HG02759 (cell line): ENCODE results near the gene CTTNBP2.

Experiments used
- ATAC-seq: cut with Tn5 transposase; IDR thresholded peaks from one replicate; pipeline ENCODE4 v1.9.1; 2021; ENCODE audit warnings: mild to moderate bottlenecking, moderate library complexity; ENCODE audit not compliant: unreplicated experiment

The CTTNBP2 gene

DNA sequence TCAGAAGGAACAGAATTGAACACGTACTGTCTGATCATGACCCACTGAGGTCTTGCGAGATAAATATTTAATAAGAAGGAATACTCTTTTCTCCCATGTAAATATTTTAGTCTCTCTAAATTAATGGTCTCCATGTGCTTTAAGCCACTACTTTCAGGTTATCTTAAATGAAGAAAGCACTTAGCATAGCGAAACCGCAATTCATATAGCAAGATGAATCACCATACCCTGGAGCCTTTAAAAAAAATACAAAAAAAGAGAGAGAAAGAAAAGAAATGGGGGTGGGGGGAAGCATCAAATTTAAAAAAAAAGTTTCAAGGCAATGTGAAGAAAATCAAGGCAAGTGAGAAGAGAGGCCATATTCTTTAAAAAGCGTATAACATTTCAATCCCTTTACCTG, 82.5 kb downstream of the CTTNBP2 start:
- ATAC-seq, result no peak

DNA sequence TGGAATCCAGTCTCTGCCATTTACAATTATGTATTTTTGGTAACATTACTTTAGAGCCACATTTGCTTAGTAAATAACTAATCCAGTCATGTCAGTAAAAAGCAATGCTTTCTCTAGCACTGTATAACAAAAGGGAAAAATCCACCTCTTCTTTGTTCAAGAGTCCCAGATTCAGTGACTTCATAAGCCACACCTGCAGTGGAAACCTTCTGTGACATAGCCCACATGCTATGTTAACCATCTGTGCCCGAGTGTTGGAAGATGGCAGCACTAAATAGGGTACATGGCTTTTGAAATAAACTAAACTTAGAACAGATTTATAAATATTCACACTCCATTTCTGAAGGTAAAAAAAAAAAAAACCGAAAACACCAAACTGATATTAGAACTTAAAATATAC, 83.0 kb downstream of the CTTNBP2 start:
- ATAC-seq, result no peak

DNA sequence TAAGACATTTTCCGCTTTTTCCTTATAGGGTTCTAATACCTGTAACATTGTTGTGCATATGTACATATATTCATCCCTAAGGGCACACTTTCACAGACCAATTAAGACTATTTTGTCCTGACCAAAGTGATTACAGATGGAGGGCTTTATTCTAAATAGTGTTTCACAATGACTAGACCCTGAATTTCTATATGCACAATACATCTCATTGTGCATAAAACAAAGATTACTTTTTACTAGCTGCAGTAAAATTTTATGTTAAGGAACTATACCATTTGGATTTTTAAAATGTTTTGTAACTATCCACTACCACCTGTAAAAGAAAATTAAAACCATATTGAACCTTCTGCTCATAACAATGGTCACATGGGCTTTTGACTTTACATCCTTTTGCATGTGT, 87.8 kb downstream of the CTTNBP2 start:
- ATAC-seq, result no peak

DNA sequence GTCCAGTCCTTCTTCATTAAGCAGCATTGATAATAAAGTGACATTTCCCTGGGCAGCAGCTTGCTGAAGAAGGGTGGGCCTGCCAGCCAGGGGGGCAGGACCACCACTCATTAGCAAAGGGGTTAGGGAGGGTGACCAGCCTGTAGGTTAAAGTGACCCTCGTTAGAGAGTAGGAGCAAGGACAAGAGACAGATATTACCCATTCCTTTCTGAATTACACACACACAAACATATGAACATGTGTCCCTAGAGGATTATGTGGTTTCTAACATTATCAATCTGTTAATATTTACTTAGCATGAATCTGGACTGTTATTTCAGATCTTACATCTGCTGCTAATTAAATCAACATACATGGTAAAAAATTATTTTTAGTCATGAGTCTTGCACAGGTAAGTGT, 88.9 kb downstream of the CTTNBP2 start:
- peak; percentile 53 for ATAC-seq

DNA sequence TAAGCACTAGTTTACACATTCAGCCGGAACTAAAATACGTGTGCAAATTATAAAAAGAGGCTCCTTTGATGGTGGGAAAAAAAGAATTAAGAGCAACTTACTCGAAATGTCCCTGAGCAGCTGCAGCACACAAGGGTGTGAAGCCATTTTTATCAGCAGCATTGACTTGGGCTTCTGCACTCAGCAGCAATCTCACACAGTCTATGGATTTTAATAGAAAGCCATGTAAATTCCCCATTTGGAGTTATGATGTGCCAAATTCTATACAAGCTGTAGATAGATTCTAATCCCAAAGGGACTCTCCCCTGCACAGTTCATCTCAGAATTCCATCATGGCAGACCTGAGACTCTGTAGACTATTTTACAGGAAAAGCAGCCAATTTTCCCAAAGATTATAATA, 90.5 kb downstream of the CTTNBP2 start:
- ATAC-seq, result no peak

DNA sequence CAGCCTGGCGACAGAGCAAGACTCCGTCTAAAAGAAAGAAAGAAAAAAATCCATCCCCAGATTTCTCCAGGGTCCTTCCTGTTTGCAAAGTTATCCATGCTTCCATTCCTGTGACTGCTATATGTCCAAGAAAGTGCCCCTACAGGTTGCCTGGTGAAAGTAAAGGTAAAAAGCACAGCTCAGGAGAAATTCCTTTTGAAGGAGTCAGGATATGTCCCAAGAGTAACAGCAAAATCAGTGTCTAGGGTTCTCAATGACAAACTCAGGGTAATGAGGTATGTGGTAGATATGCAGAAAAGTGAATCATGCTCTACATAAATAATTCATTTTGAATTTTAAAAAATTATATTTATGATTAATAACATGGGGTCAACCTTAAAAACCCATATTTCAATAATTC, 91.5 kb downstream of the CTTNBP2 start:
- ATAC-seq, result no peak

DNA sequence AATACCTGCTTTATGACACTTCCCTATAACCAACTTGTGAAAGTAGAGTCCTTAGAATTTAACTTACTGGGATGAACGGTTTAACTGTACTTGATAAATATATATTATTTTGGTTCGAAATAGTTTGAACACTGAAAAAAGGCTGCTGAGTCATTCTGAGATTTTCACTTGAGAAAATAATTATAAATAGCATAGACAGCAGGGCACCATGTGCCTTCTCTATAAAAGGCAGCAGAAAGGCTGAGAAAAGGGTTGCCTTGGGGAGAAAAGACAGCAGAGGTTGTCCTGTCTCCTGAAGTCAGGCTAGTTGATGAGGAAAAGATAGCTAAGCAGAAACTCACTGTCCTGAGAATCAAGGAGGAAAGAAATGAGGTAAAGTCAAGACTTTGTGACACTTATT, 92.4 kb downstream of the CTTNBP2 start:
- peak; percentile 76 for ATAC-seq

DNA sequence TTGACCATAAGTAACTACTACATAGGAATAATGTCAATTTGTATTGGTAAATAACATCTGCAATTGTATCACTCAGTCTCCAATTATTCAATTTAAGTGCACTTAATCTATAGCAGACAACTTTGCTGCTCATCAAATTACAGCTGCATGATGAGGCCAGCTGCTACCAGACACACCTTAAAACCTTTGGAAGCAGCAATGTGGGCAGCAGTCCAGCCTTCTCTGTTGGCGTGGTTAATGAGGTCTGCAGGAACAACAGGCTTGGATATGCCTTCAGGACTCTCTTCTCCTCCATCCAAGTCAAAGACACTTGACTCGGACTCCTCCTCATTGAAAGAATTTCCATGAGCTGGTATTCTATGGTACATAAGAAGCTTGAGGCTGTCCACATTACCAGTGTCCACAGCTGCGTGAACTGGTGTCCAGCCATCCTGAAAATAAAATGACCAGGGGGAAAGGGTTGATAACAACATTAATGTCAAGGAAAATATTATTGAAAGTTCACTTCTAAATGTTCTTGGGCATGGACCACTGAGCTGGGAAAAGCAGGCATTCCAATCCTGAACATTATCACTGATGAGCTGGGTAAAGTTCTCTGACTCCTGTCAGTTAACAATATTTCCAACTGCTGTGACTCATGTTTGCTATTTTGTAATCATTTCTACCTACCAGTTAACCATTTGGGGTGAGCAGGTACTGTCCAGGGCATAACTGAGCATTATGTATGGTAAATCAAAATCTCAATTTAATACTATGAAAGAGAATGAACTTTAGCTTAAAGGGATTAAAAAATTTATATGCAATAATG, 95.7 kb downstream of the CTTNBP2 start:
- no peak for ATAC-seq

DNA sequence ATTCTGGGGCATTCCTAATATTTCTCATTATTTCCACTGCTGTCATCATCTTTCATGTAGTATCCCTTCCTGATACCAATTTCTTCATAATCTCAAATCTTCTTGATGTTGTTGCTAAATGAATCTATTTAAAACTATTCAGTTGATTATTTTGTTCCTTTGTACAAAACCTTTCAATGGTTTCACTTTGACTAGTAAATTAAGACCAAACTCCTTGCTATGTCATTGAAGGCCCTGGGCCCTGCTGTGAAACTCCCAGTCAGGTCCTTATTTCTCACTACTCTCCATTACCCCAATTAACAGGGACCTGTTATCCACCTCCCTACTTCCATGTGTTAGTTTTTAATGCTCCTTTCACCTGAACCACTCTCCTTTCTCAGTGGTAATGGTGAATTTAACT, 97.0 kb downstream of the CTTNBP2 start:
- peak; percentile 39 for ATAC-seq

DNA sequence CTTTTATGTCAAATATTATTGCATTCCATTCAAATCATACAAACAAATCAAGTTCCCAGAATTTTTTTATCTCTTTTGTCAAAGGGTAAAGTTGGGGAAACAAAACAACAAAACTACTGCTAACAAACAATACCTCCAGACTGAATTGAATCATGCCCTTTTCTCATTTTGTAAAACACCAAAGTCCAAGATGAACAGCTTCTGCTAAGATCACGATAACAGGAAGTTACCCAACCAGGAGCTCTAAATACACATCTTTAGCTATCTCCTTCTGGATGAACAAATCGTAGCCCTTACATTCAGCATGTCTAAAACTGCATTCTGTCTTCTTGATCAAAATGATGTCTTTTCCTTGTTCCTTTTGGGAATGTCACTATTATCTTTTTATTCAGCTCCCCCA, 97.4 kb downstream of the CTTNBP2 start:
- no peak for ATAC-seq

DNA sequence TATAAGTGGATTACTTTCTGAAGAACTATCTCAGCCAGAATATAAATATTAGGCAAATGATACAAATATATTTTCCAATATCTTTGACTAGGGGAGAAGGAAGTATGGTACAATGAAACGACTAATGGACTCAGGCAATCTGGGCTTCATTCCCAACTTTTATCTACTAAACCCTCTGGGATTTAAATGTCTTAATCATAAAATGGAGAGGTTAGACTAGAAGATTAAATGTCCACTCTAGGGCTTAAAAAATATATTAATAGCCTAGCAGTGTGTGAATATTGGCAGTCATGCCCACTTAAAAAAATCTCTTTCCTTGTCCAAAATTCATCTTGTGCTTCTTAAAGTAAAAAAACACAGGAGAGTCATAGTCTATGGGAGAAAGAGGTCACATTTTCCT, 98.3 kb downstream of the CTTNBP2 start:
- no peak for ATAC-seq

DNA sequence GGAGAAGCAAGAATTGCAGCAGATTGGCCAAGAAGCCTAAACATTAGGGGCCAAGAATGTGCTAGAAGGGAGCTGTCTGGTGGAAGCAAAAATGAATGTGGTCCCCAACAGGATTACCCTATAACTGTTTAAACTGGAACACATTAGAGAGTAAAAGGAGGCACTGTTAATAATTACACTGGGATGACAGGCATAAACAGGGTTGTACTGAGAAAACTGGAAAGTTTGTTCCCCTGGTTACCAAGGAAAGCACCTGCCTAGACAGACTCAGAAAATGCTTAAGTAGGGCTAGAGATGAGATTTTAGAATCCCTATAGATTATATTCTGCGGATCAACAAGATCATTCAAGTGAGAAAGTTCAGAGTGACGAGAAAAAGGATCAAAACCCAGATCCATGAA, 100.8 kb downstream of the CTTNBP2 start:
- ATAC-seq, result peak; percentile 40

DNA sequence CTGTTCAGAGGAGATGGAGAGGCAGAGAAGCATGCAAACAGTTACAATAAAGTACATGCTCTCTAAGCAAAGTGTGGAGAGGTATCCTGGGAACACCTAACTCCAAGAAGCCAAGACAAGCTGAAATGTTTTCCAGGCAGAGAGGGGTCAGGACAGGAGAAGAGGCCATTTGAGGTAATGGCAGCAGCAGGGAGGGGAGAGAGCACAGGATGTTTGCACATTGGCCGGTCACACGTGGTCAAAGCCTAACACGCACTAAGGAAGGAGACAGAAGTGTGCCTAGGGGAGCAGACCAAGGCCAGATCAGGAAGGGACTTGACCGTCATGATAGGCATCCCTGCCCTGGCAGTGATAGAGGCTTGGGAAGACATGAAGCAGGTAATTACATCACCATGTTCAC, 101.5 kb downstream of the CTTNBP2 start:
- ATAC-seq, result no peak

DNA sequence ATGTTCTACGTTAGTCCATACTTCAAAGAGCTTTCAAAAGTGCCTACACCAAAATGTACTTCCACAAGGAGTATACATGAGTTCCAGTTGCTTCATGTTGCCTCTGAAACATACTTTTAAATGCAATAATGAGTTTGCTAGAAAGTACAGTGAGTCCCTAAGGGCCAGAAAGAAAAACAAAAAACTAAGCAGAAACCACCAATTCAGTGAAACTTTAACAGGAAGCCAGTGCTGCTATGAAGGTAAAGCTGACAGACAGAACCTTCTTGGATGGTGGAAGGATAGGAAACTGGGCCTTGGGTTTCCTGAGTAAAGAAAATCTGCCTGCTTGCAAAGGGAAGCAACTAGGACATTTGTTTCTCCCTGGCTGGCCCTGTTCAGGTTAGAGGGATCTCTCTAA, 104.2 kb downstream of the CTTNBP2 start:
- no peak for ATAC-seq

DNA sequence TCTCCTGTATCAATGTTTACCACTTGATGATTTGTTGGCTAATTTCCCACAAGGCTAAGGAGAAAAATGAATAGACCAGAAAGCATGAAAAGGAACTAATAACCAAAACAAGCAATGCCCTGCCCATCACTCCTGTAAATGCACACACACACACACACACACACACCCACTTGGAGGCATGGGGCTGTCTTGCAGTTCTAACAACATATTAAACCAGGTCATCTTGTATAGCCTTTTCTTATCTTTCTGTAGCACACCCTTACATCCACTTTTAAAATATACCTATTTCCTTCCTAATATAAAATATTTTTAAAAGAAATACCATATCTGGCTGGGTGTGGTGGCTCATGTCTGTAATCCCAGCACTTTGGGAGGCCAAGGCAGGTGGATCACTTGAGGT, 105.3 kb downstream of the CTTNBP2 start:
- ATAC-seq, result no peak

DNA sequence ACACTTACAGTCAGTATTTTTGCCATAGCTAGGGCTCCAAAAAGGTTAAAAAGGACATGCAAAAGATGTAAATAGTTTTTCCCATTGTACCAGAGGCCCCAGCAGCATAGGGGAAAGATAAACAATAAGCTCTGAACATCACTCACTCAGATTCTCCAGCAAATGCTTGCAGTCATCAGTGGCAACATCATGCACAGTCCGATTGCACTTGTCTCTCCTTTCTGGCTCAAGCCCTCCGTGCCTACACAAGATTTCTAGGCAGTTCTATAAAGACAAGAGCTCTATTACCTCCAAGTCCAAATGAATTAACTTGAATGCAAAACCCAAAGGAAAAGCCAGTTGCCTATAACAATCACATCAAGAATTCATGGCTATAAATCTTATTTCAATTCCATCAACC, 106.3 kb downstream of the CTTNBP2 start:
- no peak for ATAC-seq

DNA sequence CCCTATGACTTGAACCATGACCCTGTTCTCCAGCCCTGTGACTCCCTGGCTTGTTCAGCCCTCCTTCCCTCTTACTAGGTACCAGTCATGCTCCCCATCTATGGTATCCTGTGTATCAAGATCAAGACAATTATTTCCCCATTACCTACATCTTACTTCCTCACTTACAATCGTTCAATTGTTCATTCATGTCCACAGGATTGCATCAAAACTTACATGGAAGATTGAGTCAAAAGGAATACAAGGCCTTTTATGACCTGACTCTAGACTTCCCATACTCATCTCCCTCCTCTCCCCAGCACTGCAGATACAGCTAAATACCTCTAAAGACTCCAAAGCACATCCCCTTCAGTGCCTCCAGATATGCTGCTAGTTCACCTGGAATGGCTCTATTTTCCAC, 109.2 kb downstream of the CTTNBP2 start:
- ATAC-seq, result no peak

DNA sequence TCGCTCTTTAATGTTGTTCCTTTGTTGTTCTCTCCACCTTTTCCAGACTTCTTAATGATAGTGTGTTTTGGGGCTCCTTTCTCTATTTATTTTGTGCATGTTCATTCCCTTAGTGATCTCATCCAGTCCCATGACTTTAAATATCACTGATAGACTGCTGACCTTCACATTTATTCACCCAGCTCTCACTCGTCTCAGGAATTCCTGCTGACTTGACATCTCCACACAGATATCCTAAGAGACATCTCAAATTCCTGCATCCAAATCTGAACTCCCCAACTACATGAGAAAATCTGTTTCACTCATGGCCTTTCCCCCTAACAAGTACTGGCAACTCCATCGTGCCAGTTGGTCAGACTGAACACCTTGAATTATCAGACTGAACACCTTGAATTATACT, 111.2 kb downstream of the CTTNBP2 start:
- no peak for ATAC-seq

DNA sequence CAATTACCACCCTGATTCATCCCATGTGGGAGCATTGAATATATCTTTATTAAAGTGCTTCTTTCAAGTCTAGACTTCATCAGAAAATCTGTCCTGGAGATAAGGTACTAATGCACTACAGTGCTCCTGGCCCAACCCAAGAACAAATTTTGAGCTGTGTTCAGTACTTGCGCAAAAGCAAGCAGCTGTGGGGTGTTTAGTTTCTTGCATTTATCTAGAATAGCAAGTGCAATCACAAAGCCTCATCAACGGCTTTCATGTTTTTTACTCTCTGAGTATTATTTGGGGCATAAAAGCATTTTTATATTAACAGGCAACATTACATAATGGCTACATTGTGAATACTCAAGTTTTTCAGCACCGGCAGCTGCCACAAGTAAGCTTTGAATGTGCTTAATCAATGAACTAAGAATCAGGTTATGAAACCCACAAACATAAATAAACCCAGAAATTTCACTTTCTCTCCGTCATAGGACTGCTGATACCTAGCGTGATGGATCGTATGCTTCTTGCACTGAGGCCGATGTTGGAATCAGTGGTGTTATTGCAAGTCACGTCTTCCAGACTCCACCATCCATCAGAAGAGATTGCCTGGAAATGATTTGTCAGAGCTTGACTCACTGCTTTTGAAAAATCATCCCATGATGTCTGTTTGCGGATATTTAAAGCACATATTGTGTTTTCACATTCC, 113.1 kb downstream of the CTTNBP2 start:
- ATAC-seq, result no peak

DNA sequence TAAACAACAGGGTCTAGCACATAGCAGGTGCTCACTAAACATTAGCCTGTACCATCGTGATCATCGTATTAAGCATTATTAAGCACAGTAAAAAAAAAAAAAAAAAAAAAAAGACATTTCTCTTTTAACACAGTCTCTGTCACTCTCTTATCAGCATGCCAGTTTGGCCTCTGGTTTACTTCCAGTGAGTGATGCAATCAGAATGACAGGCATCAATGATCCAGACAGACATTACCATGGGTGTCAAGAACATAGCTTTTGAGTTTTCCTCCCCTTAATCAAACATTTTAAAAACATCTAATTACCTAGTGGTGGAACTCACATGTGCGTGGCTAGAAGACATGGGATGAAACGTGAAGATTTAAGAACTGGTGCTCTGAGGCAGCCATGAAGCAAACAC, 115.8 kb downstream of the CTTNBP2 start:
- ATAC-seq, result no peak

DNA sequence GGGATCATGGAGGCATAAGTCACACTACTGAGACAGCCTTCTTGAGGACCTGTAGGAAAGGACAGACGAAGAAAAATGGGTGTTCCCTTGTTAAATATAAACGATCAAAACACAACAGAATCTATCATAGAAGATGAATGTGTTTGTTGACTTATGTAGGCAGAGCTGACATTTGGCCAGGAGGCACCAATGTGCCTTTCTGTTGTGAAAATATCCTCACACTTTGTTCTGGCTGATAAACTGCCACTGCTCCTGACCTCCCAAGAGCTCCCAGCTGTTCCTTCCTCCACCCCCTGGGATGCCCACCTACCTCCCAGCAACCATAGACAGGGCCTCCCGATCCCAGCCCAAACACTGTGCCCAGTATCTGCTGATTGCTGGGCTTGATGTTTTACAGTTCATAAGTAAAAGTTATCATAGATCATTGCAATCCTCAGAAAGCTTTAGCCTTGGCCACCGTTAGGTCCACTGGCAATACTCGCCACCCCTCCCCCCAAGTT, 116.6 kb downstream of the CTTNBP2 start:
- ATAC-seq, result no peak

DNA sequence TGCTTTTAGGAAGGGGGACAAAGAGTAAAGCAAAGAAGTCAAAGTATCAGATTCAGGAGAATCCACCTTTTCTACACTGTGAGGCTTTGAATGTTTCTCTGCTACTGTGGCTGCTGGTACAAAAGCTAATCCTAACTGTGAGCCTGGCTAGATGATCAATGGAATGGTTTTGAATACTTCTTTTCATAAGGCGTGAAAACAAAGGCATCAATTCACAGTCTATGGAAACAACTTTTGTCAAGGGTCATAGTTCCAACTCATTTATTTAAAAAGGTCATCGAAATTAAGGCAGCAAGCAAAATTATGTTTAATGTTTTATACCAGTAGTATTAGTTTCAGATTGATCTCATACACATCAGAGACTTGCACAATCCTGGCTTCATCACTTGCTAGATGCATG, 118.1 kb downstream of the CTTNBP2 start:
- ATAC-seq, result no peak
